Vagina (tissue), 2 donors: Measurements from ENCODE around the gene CD52. TPM values are rescaled to one million over a fixed set of nuclear protein-coding genes. Genes with fewer than 3 reads are reported as not detected.

ENCODE experiments used
- DNase-seq, 2 donors: peaks; one replicate each; pipeline ENCODE4 v3.0.0-alpha.2; 2017; ENCODE audit errors: extremely low spot score in 2 of 2
- H3K27ac ChIP-seq: fragments of 200-600 bp; sonication (generic); one replicate; pipeline ENCODE4 v1.5.1; 2019
- H3K27me3 ChIP-seq: fragments of 200-600 bp; sonication (generic); one replicate; pipeline ENCODE4 v1.5.1; 2019
- H3K36me3 ChIP-seq, 2 donors: fragments of 200-600 bp; sonication (generic); one replicate each; pipeline ENCODE4 v1.5.1; 2017 to 2019
- H3K4me1 ChIP-seq: fragments of 200-600 bp; sonication (generic); one replicate; pipeline ENCODE4 v1.5.1; 2019
- H3K4me3 ChIP-seq, 2 donors: fragments of 200-600 bp; sonication (generic); 1 replicate in 1 of 2; 2 replicates in 1 of 2; pipeline ENCODE4 v1.5.1; 2016 to 2019
- H3K9me3 ChIP-seq: fragments of 200-600 bp; sonication (generic); one replicate; pipeline ENCODE4 v1.5.1; 2019
- POLR2A ChIP-seq, 2 donors: fragments of 450-650 bp; IDR thresholded peaks; one replicate each; pipeline ENCODE4 v1.6.1; 2017; ENCODE audit warnings: antibody characterized with exemption in 2 of 2, mild to moderate bottlenecking in 2 of 2, moderate library complexity in 2 of 2
- POLR2AphosphoS5 ChIP-seq, 2 donors: sonication (generic); formaldehyde crosslinking; IDR thresholded peaks; one replicate each; pipeline ENCODE4 v1.9.0; 2017; ENCODE audit warnings: antibody characterized with exemption in 2 of 2, mild to moderate bottlenecking in 2 of 2, low read depth in 1 of 2; ENCODE audit not compliant: insufficient read depth in 1 of 2
- intact Hi-C: fragments of 100-400 bp; cut with DNase I; formaldehyde crosslinking; loops from one replicate; pipeline ENCODE4 v1.15.1; 2023
- total RNA-seq: library from RNA; depleted of rRNA; stranded (reverse); fragments of >200 nt; gene quantifications from one replicate; pipeline ENCODE4 v1.2.3, GENCODE V29; 2016
- TF ChIP-seq, protein P1 (sequence below), 3 experiments: fragments of 450-650 bp in 2 of 3; fragments of 200-600 bp in 1 of 3; sonication (generic) in 1 of 3; IDR thresholded peaks; one replicate each; pipeline ENCODE4 v1.5.1; 2017 to 2019; ENCODE audit warnings: antibody characterized with exemption in 3 of 3, mild to moderate bottlenecking in 2 of 3, moderate library complexity in 2 of 3

Gene CD52
- total RNA-seq, 1 donor from 2014 or later: 8.1 TPM

DNA sequence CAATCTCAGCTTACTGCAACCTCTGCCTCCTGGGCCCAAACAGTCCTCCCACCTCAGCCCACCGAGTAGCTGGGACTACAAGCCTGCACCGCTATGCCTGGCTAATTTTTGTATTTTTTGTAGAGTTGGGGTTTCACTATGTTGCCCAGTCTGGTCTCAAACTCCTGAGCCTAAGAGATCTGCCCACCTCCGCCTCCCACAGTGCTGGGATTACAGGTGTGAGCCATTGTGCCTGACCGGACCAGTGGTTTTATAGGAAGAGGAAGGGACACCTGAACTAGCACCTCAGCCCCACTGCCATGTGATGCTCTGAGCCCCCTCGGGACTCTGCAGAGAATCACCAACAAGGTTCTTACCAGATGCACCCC is 32.1 kb downstream of the CD52 start:
- Histone ChIP-seq H3K9me3 (no peaks in the 10 kb centered on the region), H3K27ac (no peak overlapping the region), H3K36me3 (no peaks in the 10 kb centered on the region), H3K4me3 (no peak overlapping the region), H3K4me1 (peaks cover 18% of the 10 kb centered on the region), H3K27me3 (no peaks in the 10 kb centered on the region)
- DNase-seq: no peak
- TF ChIP-seq POLR2AphosphoS5 (IDR thresholded peaks at IDR 0.05; ENCODE audit: insufficient read depth in 1 of 2, low read depth in 1 of 2) (no peak), POLR2A (IDR thresholded peaks at IDR 0.05) (no peak)
- TF ChIP-seq, protein P1, sequence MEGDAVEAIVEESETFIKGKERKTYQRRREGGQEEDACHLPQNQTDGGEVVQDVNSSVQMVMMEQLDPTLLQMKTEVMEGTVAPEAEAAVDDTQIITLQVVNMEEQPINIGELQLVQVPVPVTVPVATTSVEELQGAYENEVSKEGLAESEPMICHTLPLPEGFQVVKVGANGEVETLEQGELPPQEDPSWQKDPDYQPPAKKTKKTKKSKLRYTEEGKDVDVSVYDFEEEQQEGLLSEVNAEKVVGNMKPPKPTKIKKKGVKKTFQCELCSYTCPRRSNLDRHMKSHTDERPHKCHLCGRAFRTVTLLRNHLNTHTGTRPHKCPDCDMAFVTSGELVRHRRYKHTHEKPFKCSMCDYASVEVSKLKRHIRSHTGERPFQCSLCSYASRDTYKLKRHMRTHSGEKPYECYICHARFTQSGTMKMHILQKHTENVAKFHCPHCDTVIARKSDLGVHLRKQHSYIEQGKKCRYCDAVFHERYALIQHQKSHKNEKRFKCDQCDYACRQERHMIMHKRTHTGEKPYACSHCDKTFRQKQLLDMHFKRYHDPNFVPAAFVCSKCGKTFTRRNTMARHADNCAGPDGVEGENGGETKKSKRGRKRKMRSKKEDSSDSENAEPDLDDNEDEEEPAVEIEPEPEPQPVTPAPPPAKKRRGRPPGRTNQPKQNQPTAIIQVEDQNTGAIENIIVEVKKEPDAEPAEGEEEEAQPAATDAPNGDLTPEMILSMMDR (IDR thresholded peaks at IDR 0.05): no peak
- intact Hi-C loops: no loop called here

DNA sequence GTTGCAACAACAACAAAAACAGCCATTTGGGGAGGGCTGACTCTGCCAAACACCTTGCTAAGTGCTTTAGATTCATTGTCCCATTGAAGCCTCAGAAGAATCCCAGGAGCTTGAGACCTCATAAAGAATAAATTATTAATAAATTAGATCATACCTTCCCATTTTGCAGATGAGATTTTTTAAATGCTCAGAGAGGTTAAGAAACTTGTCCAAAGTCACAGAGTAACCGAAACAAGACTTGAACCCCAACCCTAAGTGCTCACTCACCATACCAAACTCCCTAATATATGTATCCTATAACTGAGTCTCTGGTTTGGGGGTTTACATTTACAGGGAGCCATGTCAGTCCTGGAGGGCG is 32.6 kb downstream of the CD52 start:
- TF ChIP-seq POLR2A (IDR thresholded peaks at IDR 0.05): no peak
- TF ChIP-seq, protein P1 (IDR thresholded peaks at IDR 0.05): no peak
- TF ChIP-seq POLR2AphosphoS5 (IDR thresholded peaks at IDR 0.05; ENCODE audit: insufficient read depth in 1 of 2, low read depth in 1 of 2): no peak

DNA sequence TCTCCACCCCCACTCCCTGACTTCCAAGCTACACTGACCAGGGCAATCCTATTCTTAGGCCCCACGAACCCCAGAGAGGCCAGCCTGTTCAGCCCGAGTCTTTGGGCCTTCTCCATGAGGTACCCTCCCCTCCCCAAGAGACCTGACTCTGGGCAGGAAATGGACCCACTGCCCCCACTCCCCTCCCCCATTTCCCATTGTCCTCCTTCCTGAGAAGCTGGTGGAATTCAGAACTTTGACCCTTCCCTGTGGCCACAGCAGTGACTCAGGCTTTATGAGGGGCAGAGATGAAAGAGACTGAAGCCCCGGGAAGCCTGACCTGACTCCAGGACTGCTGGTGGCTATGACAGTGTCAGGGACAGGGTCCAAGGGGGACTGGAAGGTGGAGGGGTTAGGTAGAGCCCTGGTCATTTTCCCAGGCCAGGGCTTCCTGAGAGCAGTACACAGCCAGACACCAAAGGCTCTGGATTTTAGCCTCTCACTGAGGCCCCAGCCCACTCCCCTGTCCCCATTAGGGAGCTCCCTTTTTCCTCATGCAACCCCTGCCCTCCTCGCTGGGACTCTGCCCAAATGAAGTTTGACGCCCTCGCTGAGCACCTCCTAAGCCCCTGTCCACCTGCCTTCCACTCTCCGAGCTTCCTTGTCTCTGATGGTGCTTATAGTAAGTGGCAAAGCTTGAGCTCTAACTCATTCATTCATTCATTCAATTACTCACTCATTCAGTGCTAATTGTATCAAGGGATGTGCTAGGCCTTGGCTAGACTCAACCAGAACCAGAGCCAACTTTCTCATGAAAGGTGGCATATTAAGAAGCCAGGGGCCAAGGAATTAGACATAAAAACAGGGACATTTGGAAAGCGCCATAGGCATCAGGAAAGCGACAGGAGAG is 33.2 kb downstream of the CD52 start:
- Histone ChIP-seq H3K4me1 (peaks cover 19% of the 10 kb centered on the region), H3K4me3 (no peak overlapping the region)

More for the DNA sequence above, 32.6 kb downstream of the CD52 start:
- Histone ChIP-seq H3K9me3 (no peaks in the 10 kb centered on the region), H3K27ac (no peak overlapping the region), H3K4me3 (no peak overlapping the region), H3K27me3 (no peaks in the 10 kb centered on the region), H3K4me1 (peaks cover 19% of the 10 kb centered on the region), H3K36me3 (no peaks in the 10 kb centered on the region)
- intact Hi-C loops: no loop called here
- no peak for DNase-seq

DNA sequence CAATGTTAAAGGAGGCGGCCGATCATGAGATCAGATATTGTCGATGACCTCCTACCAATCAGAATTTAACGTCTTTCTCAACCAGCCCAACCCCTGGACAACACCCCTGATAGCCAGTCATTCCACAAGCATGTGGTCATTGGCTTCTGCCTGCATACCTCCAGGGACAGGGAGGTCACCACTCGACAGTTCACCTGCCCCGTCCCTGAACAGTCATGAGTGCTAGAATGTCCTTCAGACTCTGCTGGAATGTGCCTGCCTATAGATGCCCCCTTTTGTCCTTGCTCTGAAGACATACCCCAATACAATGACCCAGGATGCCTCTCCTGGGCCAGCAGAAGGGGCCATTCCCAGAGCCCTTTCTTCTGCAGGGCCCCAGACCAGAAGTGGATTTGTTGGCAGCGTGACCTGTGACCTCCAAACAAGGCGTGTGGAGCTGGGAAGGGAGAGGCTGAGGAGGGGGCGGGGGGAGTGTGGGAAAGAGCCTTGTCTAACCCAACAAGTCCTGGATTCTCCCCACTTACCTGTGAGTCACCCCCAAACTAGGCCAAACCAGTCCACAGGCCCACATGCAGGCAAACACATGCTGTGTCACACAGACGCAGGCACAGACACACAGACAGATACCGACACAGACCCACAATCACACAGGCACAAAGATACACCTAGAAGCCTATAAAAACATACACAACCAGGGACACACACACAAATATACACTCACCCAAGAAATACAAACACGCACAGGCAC is 34.0 kb downstream of the CD52 start:
- peaks cover 19% of the 10 kb centered on the region for H3K4me1 ChIP-seq
- H3K27me3 ChIP-seq: no peaks in the 10 kb centered on the region
- peak overlapping the region in 1 of 2 donors; percentile 40 for H3K4me3 ChIP-seq
- H3K27ac ChIP-seq: peak overlapping the region; percentile 68
- H3K9me3 ChIP-seq: no peaks in the 10 kb centered on the region
- DNase-seq: no peak
- no peaks in the 10 kb centered on the region for H3K36me3 ChIP-seq
- no peak for TF ChIP-seq POLR2AphosphoS5 (IDR thresholded peaks at IDR 0.05; ENCODE audit: insufficient read depth in 1 of 2, low read depth in 1 of 2)
- TF ChIP-seq, protein P1 (IDR thresholded peaks at IDR 0.05): no peak
- no peak for TF ChIP-seq POLR2A (IDR thresholded peaks at IDR 0.05)
- intact Hi-C loops: no loop called here

More for the DNA sequence above, 33.2 kb downstream of the CD52 start:
- Histone ChIP-seq H3K36me3 (no peaks in the 10 kb centered on the region), H3K27ac (peak overlapping the region; percentile 3), H3K27me3 (no peaks in the 10 kb centered on the region), H3K9me3 (no peaks in the 10 kb centered on the region)
- TF ChIP-seq, protein P1 (IDR thresholded peaks at IDR 0.05): no peak
- TF ChIP-seq POLR2A (IDR thresholded peaks at IDR 0.05): no peak
- TF ChIP-seq POLR2AphosphoS5 (IDR thresholded peaks at IDR 0.05; ENCODE audit: insufficient read depth in 1 of 2, low read depth in 1 of 2): no peak
- DNase-seq: no peak
- intact Hi-C loops: no loop called here
